HG03175 (cell line): ENCODE data around the gene PLEKHH1.
"Not testable (repeated sequence)": the region's sequence is repeated elsewhere in the genome, so short reads cannot be mapped to it uniquely, and the experiment has no call there.

ENCODE experiments used
- ATAC-seq: cut with Tn5 transposase; IDR thresholded peaks from one replicate; pipeline ENCODE4 v1.9.1; 2021; ENCODE audit warnings: mild to moderate bottlenecking, moderate library complexity; ENCODE audit not compliant: unreplicated experiment

The PLEKHH1 gene

DNA sequence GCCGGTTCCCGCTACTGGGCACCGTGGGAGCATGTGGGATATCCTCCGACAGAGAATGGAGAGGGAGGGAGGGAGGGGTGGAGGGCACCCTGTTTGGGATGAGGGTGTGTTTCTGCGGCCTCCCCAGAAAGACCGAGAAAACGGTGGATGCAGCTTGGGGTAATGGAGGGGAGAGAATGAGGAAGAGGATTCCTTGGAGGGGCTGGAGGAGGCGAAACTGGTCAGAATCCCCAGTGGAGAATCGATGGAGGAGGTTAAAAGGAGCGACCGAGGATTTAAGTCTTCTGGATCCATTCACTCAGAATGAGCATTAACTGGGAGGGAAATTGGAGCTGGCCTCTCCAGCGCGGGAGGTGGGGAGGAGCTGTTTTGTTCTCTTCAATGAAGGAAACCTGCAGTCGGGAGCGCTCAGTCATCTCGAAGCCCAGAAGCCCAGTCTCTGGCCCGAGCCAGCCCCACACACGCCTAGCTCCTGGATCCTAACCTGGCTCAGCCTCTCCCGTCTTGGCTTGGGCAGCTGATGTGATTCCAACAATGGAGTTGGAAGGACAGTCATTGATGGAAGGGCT, 87.2 kb downstream of the PLEKHH1 start:
- ATAC-seq: no peak

GRCh38 chr14:67622675-67623074, 89.6 kb downstream of the PLEKHH1 start:
- ATAC-seq: no peak

DNA sequence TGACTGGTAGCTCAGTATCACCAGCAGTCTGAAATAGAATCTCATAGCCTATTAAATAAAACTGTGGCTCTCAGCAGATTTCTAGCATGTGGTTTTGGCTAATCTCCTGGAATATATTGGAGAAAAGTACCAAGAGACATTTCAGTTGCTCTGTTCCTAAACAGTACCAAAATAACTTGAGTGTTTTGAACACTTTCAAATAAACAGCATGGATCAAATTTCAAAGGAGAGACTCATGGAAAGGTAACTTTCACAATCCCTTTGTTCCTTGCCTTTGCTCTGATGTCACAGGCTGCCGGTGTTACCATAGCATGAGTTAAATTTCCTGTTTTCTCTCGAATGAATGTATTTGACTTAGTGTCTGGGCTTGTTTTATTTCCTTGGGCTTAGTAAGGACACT, 90.0 kb downstream of the PLEKHH1 start:
- ATAC-seq: no peak

DNA sequence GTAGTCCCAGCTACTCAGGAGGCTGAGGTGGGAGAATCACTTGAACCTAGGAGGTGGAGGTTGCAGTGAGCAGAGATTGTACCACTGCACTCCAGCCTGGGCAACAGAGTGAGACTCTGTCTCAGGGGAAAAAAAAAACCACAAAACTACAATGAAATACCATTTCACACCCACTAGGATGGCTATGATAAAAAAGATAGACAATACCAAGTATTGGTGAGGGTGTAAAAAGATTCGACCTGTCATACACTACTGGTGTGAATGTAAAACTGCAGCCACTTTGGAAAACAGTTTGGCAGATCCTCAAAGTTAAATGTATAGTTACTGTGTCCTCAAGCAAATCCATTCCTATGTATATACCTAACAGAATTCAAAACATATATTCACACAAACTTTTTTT, 93.0 kb downstream of the PLEKHH1 start:
- ATAC-seq: not testable (repeated sequence)

DNA sequence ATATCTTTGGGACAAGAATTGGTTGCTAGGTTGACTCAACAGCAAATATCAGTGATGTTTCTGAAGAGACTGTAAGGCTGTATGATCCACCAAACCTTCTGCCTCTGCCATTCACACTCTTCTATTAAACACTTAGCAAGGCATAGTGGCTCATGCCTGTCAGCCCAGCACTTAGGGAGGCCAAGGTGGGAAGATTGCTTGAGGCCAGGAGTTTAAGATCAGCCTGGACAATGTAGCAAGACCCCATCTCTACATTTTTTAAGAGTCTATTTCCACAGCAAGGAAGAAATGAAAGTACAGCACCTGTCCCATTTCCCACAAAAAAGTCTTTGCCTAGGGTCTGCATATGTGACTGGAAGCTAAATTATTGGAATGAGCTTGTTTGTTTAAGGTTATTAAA, 94.4 kb downstream of the PLEKHH1 start:
- no peak for ATAC-seq

GRCh38 chr14:67630186-67630585, 97.1 kb downstream of the PLEKHH1 start:
- no peak for ATAC-seq

GRCh38 chr14:67630938-67631337, 97.8 kb downstream of the PLEKHH1 start:
- ATAC-seq: no peak

- no peak for ATAC-seq
Measured at GRCh38 chr14:67633451-67634147, 100.5 kb downstream of the PLEKHH1 start.

GRCh38 chr14:67636361-67636919, 103.3 kb downstream of the PLEKHH1 start:
- ATAC-seq: no peak

GRCh38 chr14:67638642-67639041, 105.6 kb downstream of the PLEKHH1 start:
- ATAC-seq: no peak
